Spleen (tissue), 11 donors: ENCODE results near the gene NRN1L. TPM values are rescaled to one million over a fixed set of nuclear protein-coding genes. Genes with fewer than 3 reads are reported as not detected.

Experiments
- DNase-seq: peaks from one replicate; pipeline ENCODE4 v3.0.0-alpha.2; 2020
- H3K27ac ChIP-seq, 8 donors: fragments of 200-600 bp; sonication (generic) in 7 of 8; 1 replicate in 4 of 8; 2 replicates in 4 of 8; pipeline versions ENCODE4 v1.5.0 to v1.8.0; 2016 to 2021; ENCODE audit warnings: inconsistent platforms in 4 of 8, mild to moderate bottlenecking in 4 of 8, moderate library complexity in 1 of 8
- H3K27me3 ChIP-seq, 7 donors: fragments of 200-600 bp; sonication (generic) in 6 of 7; replicated peaks in 1 of 7; 1 replicate in 4 of 7; 2 replicates in 3 of 7; pipeline versions ENCODE4 v1.5.0 to v1.8.0; 2016 to 2021; ENCODE audit warnings: inconsistent platforms in 3 of 7, mild to moderate bottlenecking in 1 of 7
- H3K36me3 ChIP-seq, 6 donors: fragments of 200-600 bp; sonication (generic) in 5 of 6; 1 replicate in 4 of 6; 2 replicates in 2 of 6; pipeline versions ENCODE4 v1.5.0 to v1.8.0; 2016 to 2021; ENCODE audit warnings: inconsistent platforms in 2 of 6
- H3K4me1 ChIP-seq, 6 donors: fragments of 200-600 bp; sonication (generic) in 5 of 6; 1 replicate in 3 of 6; 2 replicates in 3 of 6; pipeline versions ENCODE4 v1.5.0 to v1.8.0; 2016 to 2021; ENCODE audit warnings: inconsistent platforms in 3 of 6
- H3K4me3 ChIP-seq, 8 donors: fragments of 200-600 bp; sonication (generic) in 7 of 8; 1 replicate in 4 of 8; 2 replicates in 4 of 8; pipeline versions ENCODE4 v1.5.0 to v1.8.0; 2016 to 2021; ENCODE audit warnings: inconsistent platforms in 4 of 8, mild to moderate bottlenecking in 4 of 8, moderate library complexity in 2 of 8
- H3K9me3 ChIP-seq, 8 donors: fragments of 200-600 bp; sonication (generic) in 7 of 8; 1 replicate in 4 of 8; 2 replicates in 4 of 8; pipeline versions ENCODE4 v1.5.0 to v1.8.0; 2016 to 2021; ENCODE audit warnings: inconsistent platforms in 4 of 8
- POLR2A ChIP-seq, 3 donors: fragments of 450-650 bp; IDR thresholded peaks; one replicate each; pipeline ENCODE4 v1.5.1; 2017; ENCODE audit warnings: antibody characterized with exemption in 3 of 3, mild to moderate bottlenecking in 1 of 3
- POLR2AphosphoS5 ChIP-seq, 3 donors: sonication (generic); formaldehyde crosslinking; IDR thresholded peaks; one replicate each; pipeline ENCODE4 v1.5.1; 2017; ENCODE audit warnings: antibody characterized with exemption in 3 of 3
- WGBS, 5 donors: extraction: QIAGEN DNeasy Blood & Tissue Kit in 3 of 5; methylation state at CpG; one replicate each; pipeline versions ENCODE4 v1.1.5 to v1.1.7; 2013 to 2018; 5-methylcytosine and 5-hydroxymethylcytosine counted together
- intact Hi-C: fragments of 100-400 bp; cut with DNase I; formaldehyde crosslinking; loops from one replicate; pipeline ENCODE4 v1.15.0; 2023; ENCODE audit warnings: low total_unique reads
- polyA plus RNA-seq, 3 donors: library from polyadenylated mRNA; stranded (reverse); fragments of 200-250 nt; gene quantifications; one replicate each; pipeline ENCODE4 v1.2.1, GENCODE V29; 2013
- total RNA-seq, 7 donors: library from RNA; depleted of rRNA in 3 of 7; stranded (reverse); fragments of >200 nt in 3 of 7; fragmentation: NEBNext Ultra II Directional in 4 of 7; extraction: Animal tissue kit (Norgen Biotek cat#: 25700) in 4 of 7; gene quantifications; one replicate each; pipeline versions ENCODE4 v1.1.0 to v1.2.1, GENCODE V29; 2016 to 2021
- TF ChIP-seq, protein P1 (sequence below), 11 experiments: fragments of 200-600 bp in 7 of 11; fragments of 450-650 bp in 4 of 11; sonication (generic) in 4 of 11; IDR thresholded peaks in 8 of 11; conservative IDR thresholded peaks in 3 of 11; 1 replicate in 7 of 11; 2 replicates in 4 of 11; pipeline versions ENCODE4 v1.4.0 to v1.8.0; 2016 to 2021; ENCODE audit warnings: antibody characterized with exemption in 11 of 11, inconsistent platforms in 4 of 11, mild to moderate bottlenecking in 1 of 11
- donor health status: healthy with polysubstance abuse.
- donor health status: DM: no; HTN: no; CAD: no; lungs with moderate emphysema.
- donor health status: DM: no; HTN: no; CAD: no.
- donor health status: Bipolar disorder and iron deficiency.
- donor health status: healthy.
- donor health status: DM: no; HTN: no; CAD: no.
- donor health status: DM: yes; HTN: yes; CAD: no.

Gene NRN1L
- total and polyA plus RNA-seq, 10 donors: 0.60 to 6.2 (median 3.0) TPM; not detected in 2

DNA sequence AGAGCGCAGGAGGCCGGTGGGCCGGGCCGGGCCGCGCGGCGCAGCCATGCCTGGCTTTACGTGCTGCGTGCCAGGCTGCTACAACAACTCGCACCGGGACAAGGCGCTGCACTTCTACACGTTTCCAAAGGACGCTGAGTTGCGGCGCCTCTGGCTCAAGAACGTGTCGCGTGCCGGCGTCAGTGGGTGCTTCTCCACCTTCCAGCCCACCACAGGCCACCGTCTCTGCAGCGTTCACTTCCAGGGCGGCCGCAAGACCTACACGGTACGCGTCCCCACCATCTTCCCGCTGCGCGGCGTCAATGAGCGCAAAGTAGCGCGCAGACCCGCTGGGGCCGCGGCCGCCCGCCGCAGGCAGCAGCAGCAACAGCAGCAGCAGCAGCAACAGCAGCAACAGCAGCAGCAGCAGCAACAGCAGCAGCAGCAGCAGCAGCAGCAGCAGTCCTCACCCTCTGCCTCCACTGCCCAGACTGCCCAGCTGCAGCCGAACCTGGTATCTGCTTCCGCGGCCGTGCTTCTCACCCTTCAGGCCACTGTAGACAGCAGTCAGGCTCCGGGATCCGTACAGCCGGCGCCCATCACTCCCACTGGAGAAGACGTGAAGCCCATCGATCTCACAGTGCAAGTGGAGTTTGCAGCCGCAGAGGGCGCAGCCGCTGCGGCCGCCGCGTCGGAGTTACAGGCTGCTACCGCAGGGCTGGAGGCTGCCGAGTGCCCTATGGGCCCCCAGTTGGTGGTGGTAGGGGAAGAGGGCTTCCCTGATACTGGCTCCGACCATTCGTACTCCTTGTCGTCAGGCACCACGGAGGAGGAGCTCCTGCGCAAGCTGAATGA lies 42.0 kb upstream of the NRN1L start:
- 0 to 1% (median 0%) methylated on average over 25 to 67 of the region's 67 CpGs for WGBS, 5 donors
- H3K27me3 ChIP-seq: no peaks in the 10 kb centered on the region
- intact Hi-C loops: loop anchor here (10.0 kb wide), 1 partner anchor 92 kb away; the partner anchor contains the start of genes CTRL and PSMB10
- no peaks in the 10 kb centered on the region for H3K36me3 ChIP-seq
- peak in 2 of 3 donors; percentile 0 to 12 for TF ChIP-seq POLR2AphosphoS5 (IDR thresholded peaks at IDR 0.05)
- TF ChIP-seq, protein P1, sequence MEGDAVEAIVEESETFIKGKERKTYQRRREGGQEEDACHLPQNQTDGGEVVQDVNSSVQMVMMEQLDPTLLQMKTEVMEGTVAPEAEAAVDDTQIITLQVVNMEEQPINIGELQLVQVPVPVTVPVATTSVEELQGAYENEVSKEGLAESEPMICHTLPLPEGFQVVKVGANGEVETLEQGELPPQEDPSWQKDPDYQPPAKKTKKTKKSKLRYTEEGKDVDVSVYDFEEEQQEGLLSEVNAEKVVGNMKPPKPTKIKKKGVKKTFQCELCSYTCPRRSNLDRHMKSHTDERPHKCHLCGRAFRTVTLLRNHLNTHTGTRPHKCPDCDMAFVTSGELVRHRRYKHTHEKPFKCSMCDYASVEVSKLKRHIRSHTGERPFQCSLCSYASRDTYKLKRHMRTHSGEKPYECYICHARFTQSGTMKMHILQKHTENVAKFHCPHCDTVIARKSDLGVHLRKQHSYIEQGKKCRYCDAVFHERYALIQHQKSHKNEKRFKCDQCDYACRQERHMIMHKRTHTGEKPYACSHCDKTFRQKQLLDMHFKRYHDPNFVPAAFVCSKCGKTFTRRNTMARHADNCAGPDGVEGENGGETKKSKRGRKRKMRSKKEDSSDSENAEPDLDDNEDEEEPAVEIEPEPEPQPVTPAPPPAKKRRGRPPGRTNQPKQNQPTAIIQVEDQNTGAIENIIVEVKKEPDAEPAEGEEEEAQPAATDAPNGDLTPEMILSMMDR (IDR thresholded peaks at IDR 0.05 in 8 of 11, conservative IDR thresholded peaks at IDR 0.05 in 3 of 11): peak in 3 of 11 experiments; percentile 9 to 35 (median 24)
- peak in 1 of 3 donors; percentile 10 for TF ChIP-seq POLR2A (IDR thresholded peaks at IDR 0.05)
- peak overlapping the region; percentile 59 to 97 (median 81) for H3K4me3 ChIP-seq
- peak overlapping the region; percentile 98 to 100 (median 100) for H3K27ac ChIP-seq
- DNase-seq: peak; percentile 93
- H3K9me3 ChIP-seq: no peaks in the 10 kb centered on the region
- H3K4me1 ChIP-seq: peaks cover 31 to 55% (median 49%) of the 10 kb centered on the region in 6 donors

DNA sequence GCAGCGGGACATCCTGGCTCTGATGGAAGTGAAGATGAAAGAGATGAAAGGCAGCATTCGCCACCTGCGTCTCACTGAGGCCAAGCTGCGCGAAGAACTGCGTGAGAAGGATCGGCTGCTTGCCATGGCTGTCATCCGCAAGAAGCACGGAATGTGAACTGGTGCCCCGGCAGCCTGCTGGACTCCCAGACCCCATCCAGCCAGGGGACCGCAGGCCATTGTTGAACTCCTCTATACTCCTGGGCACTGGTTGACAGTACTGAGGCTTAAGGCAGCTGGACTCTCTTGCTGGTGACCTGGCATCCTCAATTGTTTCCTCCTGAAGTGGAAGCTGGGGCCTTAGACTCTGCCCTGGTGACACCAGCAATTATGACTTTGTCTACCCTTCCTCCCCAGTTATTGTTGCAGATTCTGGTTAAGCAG lies 41.3 kb upstream of the NRN1L start:
- DNase-seq: no peak
- peak overlapping the region; percentile 98 to 100 (median 100) for H3K27ac ChIP-seq

DNA sequence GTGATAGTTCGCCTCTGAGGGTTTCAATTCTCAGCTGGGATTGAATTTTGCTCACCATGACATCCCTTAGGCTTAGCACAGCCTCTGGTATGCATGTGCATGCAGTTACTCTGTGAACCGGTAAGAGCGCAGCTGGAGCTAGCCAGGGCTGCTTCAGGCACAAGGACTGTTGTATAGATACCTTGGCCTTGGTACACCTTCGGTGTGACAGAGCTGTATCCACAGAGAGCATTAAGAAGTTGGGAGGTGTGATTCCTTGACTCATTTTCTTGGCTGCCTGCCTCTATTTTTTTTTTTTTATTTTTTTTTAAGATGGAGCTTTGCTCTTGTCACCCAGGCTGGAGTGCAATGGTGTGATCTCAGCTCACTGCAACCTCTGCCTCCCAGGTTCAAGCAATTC lies 40.2 kb upstream of the NRN1L start:
- no peak for TF ChIP-seq POLR2A (IDR thresholded peaks at IDR 0.05)
- TF ChIP-seq, protein P1 (IDR thresholded peaks at IDR 0.05 in 8 of 11, conservative IDR thresholded peaks at IDR 0.05 in 3 of 11): no peak
- H3K27me3 ChIP-seq: no peaks in the 10 kb centered on the region
- intact Hi-C loops: loop anchor here (10.0 kb wide), 1 partner anchor 90 kb away; the partner anchor contains the start of genes CTRL and PSMB10
- no peaks in the 10 kb centered on the region for H3K9me3 ChIP-seq
- WGBS, 5 donors: 89 to 94% (median 92%) methylated on average over 4 of the region's 4 CpGs
- peak overlapping the region in 4 of 8 donors; percentile 99 to 100 (median 100) for H3K27ac ChIP-seq
- peaks cover 40 to 73% (median 64%) of the 10 kb centered on the region in 6 donors for H3K4me1 ChIP-seq
- H3K4me3 ChIP-seq: peak overlapping the region in 3 of 8 donors; percentile 81 to 97 (median 81)
- no peak for DNase-seq
- H3K36me3 ChIP-seq: peaks cover 0 to 3% (median 0%) of the 10 kb centered on the region in 6 donors

More for the DNA sequence above, 41.3 kb upstream of the NRN1L start:
- Histone ChIP-seq H3K36me3 (no peaks in the 10 kb centered on the region), H3K4me3 (peak overlapping the region; percentile 59 to 97 (median 81)), H3K9me3 (no peaks in the 10 kb centered on the region), H3K27me3 (no peaks in the 10 kb centered on the region), H3K4me1 (peaks cover 38 to 62% (median 55%) of the 10 kb centered on the region in 6 donors)
- intact Hi-C loops: loop anchor here (10.0 kb wide), 1 partner anchor 91 kb away; the partner anchor contains the start of genes CTRL and PSMB10
- TF ChIP-seq, protein P1 (IDR thresholded peaks at IDR 0.05 in 8 of 11, conservative IDR thresholded peaks at IDR 0.05 in 3 of 11): no peak
- TF ChIP-seq POLR2A (IDR thresholded peaks at IDR 0.05) (no peak), POLR2AphosphoS5 (IDR thresholded peaks at IDR 0.05) (peak in 1 of 3 donors; percentile 7)
- WGBS, 5 donors: 5 to 28% (median 16%) methylated on average over 8 to 11 of the region's 11 CpGs
